Measurements from ENCODE around the gene RFT1.

Gene RFT1

GRCh38 chr3:53051929-53052328 lies 78.3 kb downstream of the RFT1 start:
- TF ChIP-seq KLF7 (tag by site-specific recombination; IDR thresholded peaks at IDR 0.05; ENCODE audit: borderline replicate concordance) (no peak), ZNF48 (tag by site-specific recombination; IDR thresholded peaks at IDR 0.05) (no peak), ZNF37A (tag by site-specific recombination; IDR thresholded peaks at IDR 0.05) (no peak), ZNF239 (tag by site-specific recombination; IDR thresholded peaks at IDR 0.05) (no peak), ZNF138 (tag by site-specific recombination; IDR thresholded peaks at IDR 0.05; ENCODE audit: borderline replicate concordance) (no peak), ZNF223 (tag by site-specific recombination; IDR thresholded peaks at IDR 0.05) (no peak), AEBP2 (tag by site-specific recombination; IDR thresholded peaks at IDR 0.05; ENCODE audit: borderline replicate concordance) (no peak), ZNF324 (tag by site-specific recombination; IDR thresholded peaks at IDR 0.05) (no peak), CTCF (tag by site-specific recombination; IDR thresholded peaks at IDR 0.05) (no peak), ZNF777 (tag by site-specific recombination; IDR thresholded peaks at IDR 0.05; ENCODE audit: borderline replicate concordance) (no peak), ZNF660 (tag by site-specific recombination; IDR thresholded peaks at IDR 0.05) (no peak), ZNF610 (tag by site-specific recombination; IDR thresholded peaks at IDR 0.05; ENCODE audit: borderline replicate concordance) (no peak), ZBTB44 (tag by site-specific recombination; IDR thresholded peaks at IDR 0.05) (no peak)
- H3K4me3 ChIP-seq (ENCODE audit: low read depth, low read length), result no peak overlapping the region
- H3K27ac ChIP-seq (ENCODE audit: extremely low read depth, low read depth, low read length), result no peak overlapping the region
- H3K4me1 ChIP-seq (ENCODE audit: control insufficient read depth, insufficient read depth, low read length), result no peaks in the 10 kb centered on the region
- ChIA-PET POLR2A (no interaction called here), CTCF (no interaction called here)
- no peaks in the 10 kb centered on the region for H3K9me3 ChIP-seq (ENCODE audit: control insufficient read depth, insufficient read depth, low read depth, low read length)
- no peaks in the 10 kb centered on the region for H3K36me3 ChIP-seq (ENCODE audit: control insufficient read depth in 2 of 2, insufficient read depth in 1 of 2, low read length in 2 of 2)

- no peak overlapping the region for H3K27ac ChIP-seq (ENCODE audit: extremely low read depth, low read depth, low read length)
- no peaks in the 10 kb centered on the region for H3K9me3 ChIP-seq (ENCODE audit: control insufficient read depth, insufficient read depth, low read depth, low read length)
- H3K36me3 ChIP-seq (ENCODE audit: control insufficient read depth in 2 of 2, insufficient read depth in 1 of 2, low read length in 2 of 2), result no peaks in the 10 kb centered on the region
- ChIA-PET POLR2A (no interaction called here), CTCF (no interaction called here)
- H3K4me1 ChIP-seq (ENCODE audit: control insufficient read depth, insufficient read depth, low read length), result no peaks in the 10 kb centered on the region
- no peak overlapping the region for H3K4me3 ChIP-seq (ENCODE audit: low read depth, low read length)
- no peak for TF ChIP-seq ZBTB17 (tag by site-specific recombination; IDR thresholded peaks at IDR 0.05)
- TF ChIP-seq ZNF274 (IDR thresholded peaks at IDR 0.05; ENCODE audit: low read length), result no peak
- no peak for TF ChIP-seq ZNF274 (tag by site-specific recombination; IDR thresholded peaks at IDR 0.05; ENCODE audit: borderline replicate concordance)
Observed at GRCh38 chr3:53049987-53050386, 80.2 kb downstream of the RFT1 start.
